GM12878 (cell line): Measurements from ENCODE around the gene CLCNKA. TPM values are rescaled to one million over a fixed set of nuclear protein-coding genes. Genes with fewer than 3 reads are reported as not detected.
"Not testable (repeated sequence)": the region's sequence is repeated elsewhere in the genome, so short reads cannot be mapped to it uniquely, and the experiment has no call there.

Experiments
- ATAC-seq: fragments of 200-7000 bp; cut with Tn5 transposase; 3 replicates; pipeline ENCODE4 v1.9.1; 2020; ENCODE audit warnings: mild to moderate bottlenecking, moderate library complexity
- BruUV-seq: library from RNA; stranded (reverse); fragments of 400-500 nt; replicated peaks from 2 replicates; lab custom pipeline; 2021; lab: Mats Ljungman, UMichigan
- CTCF ChIA-PET: fragments of 300-600 bp; sonication (Branson Sonifier 250); formaldehyde crosslinking; extraction: SDS; loops from one replicate; lab custom pipeline; 2021; ENCODE audit warnings: inconsistent platforms; lab: Yijun Ruan, JAX
- POLR2A ChIA-PET: fragments of 350-600 bp; formaldehyde crosslinking; extraction: SDS; loops from one replicate; lab custom pipeline; 2021; ENCODE audit warnings: inconsistent platforms; lab: Charles Lee
- RAD21 ChIA-PET: fragments of 300-600 bp; sonication (Branson Sonifier 250); formaldehyde crosslinking; loops from one replicate; lab custom pipeline; 2023; ENCODE audit warnings: antibody characterized with exemption; ENCODE audit not compliant: unreplicated experiment; lab: Charles Lee
- SMC1A ChIA-PET: fragments of 300-600 bp; sonication (Branson Sonifier 250); formaldehyde crosslinking; loops from one replicate; lab custom pipeline; 2023; ENCODE audit not compliant: unreplicated experiment, uncharacterized antibody; lab: Charles Lee
- DNase-seq: peaks from one replicate; pipeline ENCODE4 v3.0.0-alpha.2; 2011; ENCODE audit warnings: low read depth, low spot score
- FAIRE-seq: peaks from 3 replicates; lab custom pipeline; 2011; peaks lifted over from hg19 to GRCh38; lab: Jason Lieb, UNC
- H2AFZ ChIP-seq: 2 replicates; pipeline ENCODE4 v1.6.0; 2011; ENCODE audit warnings: low read depth, low read length, control low read depth; ENCODE audit not compliant: control insufficient read depth
- H3K27ac ChIP-seq: 2 replicates; pipeline ENCODE4 v1.5.1; 2011; ENCODE audit warnings: control low read depth; ENCODE audit not compliant: control insufficient read depth, insufficient read depth
- H3K27me3 ChIP-seq, 2 experiments: replicated peaks in 1 of 2; 2 replicates each; pipeline versions ENCODE4 v1.6.0 to v1.6.1; 2011; ENCODE audit warnings: low read length in 1 of 2; ENCODE audit not compliant: control insufficient read depth in 2 of 2, insufficient read depth in 2 of 2
- H3K36me3 ChIP-seq, 2 experiments: 2 replicates each; pipeline ENCODE4 v1.5.1; 2011; ENCODE audit warnings: low read length in 1 of 2; ENCODE audit not compliant: control insufficient read depth in 2 of 2, insufficient read depth in 2 of 2
- H3K4me1 ChIP-seq: 2 replicates; pipeline ENCODE4 v1.6.1; 2011; ENCODE audit warnings: mild to moderate bottlenecking, low read length, moderate library complexity, mixed read lengths; ENCODE audit not compliant: control insufficient read depth, insufficient read depth
- H3K4me2 ChIP-seq: 2 replicates; pipeline ENCODE4 v1.6.0; 2011; ENCODE audit warnings: control low read depth; ENCODE audit not compliant: control insufficient read depth, insufficient read depth
- H3K4me3 ChIP-seq: fragments of 200-600 bp; sonication (generic); 2 replicates; pipeline ENCODE4 v1.5.1; 2016
- H3K79me2 ChIP-seq: 2 replicates; pipeline ENCODE4 v1.6.0; 2011; ENCODE audit warnings: low read length; ENCODE audit not compliant: control insufficient read depth, insufficient read depth
- H3K9ac ChIP-seq: 2 replicates; pipeline ENCODE4 v1.8.0; 2011; ENCODE audit warnings: low read length, control low read depth, mixed read lengths; ENCODE audit not compliant: control insufficient read depth, insufficient read depth
- H3K9me3 ChIP-seq: replicated peaks from 3 replicates; pipeline ENCODE4 v1.5.1; 2011; ENCODE audit warnings: mild to moderate bottlenecking, low read length; ENCODE audit not compliant: control insufficient read depth, insufficient read depth
- H4K20me1 ChIP-seq: 2 replicates; pipeline ENCODE4 v1.6.0; 2011; ENCODE audit not compliant: control insufficient read depth, insufficient read depth
- WGBS: methylation state at CpG from one replicate; pipeline ENCODE4 v1.1.6; 2016; ENCODE audit warnings: low lambda C conversion rate; ENCODE audit not compliant: insufficient replicate concordance, insufficient coverage; ENCODE audit errors: missing lambda C conversion rate; 5-methylcytosine and 5-hydroxymethylcytosine counted together
- in situ Hi-C: fragments of 300-500 bp; cut with MboI; formaldehyde crosslinking; loops from 9 replicates; pipeline ENCODE4 v1.14.3; 2018; ENCODE audit warnings: mixed read lengths
- intact Hi-C: fragments of 100-400 bp; cut with micrococcal nuclease; formaldehyde crosslinking; loops from one replicate; pipeline ENCODE4 v1.14.2; 2022; ENCODE audit not compliant: unreplicated experiment
- polyA plus RNA-seq, 11 experiments: library from polyadenylated mRNA; depleted of rRNA in 4 of 11; unstranded in 6 of 11; stranded (reverse) in 5 of 11; fragments of >200 nt; fragmentation: Nextera tagmentation in 4 of 11; fragmentation: Illumina TruSeq in 1 of 11; extraction: Ambion mirVana in 4 of 11; extraction: Trizol in 1 of 11; gene quantifications; 1 replicate in 1 of 11; 2 replicates in 10 of 11; pipeline versions ENCODE4 v1.2.1 to v1.2.3, GENCODE V29; 2011 to 2016; ENCODE audit warnings: inconsistent platforms in 2 of 11, missing spikeins in 2 of 11, low read depth in 1 of 11
- total RNA-seq, 4 experiments: library from RNA; depleted of rRNA in 3 of 4; stranded (reverse); fragments of >200 nt in 3 of 4; fragmentation: Illumina TruSeq in 1 of 4; extraction: Trizol in 1 of 4; gene quantifications; 2 replicates each; pipeline versions ENCODE4 v1.2.1 to v1.2.3, GENCODE V29; 2013 to 2021

Gene CLCNKA
- total and polyA plus RNA-seq, 10 of the 15 experiments (the other 5 are each of a cell fraction or from before 2014, with no cell fraction given): 0.02 to 0.15 (median 0.08) TPM; not detected in 6

DNA sequence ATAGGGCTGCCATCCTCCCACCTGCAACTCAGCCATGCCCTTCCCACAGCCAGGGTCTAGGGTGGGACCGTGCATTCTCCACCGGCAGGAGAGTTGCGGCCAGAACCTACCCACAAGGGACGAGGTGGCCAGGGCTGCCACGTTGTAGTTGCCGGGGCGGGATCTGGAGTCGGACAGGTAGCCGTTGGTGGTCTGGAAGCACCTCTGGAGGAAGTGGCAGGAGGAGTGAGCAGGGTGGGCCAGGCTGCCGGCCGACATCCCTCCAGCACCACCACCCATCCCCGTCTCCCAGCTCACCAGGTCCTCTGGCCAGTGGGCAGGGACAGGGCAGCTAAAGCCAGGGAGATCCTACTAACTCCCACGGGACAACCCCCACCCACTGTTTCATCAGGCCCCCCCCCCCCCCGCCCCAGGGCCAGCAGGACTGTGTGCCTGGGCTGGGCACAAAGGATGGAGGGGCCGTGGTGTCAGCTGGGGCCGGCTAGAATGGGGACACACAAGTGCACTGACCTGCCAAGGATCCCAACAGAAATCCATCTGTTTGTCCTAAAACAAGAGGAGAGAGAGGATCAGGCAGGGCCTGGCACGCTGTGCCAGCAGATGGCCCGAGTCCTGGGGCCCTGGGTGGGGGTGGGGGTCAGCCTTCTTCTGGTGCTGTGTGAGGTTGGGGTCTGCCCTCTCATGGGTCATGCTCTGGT is 40.3 kb downstream of the CLCNKA start:
- DNase-seq, BruUV-seq, H3K4me1 ChIP-seq, CTCF ChIA-PET, H3K79me2 ChIP-seq, in situ Hi-C loops, SMC1A ChIA-PET, H3K27me3 ChIP-seq, H3K36me3 ChIP-seq, RAD21 ChIA-PET, H3K9ac ChIP-seq, H4K20me1 ChIP-seq, H3K4me2 ChIP-seq, H3K9me3 ChIP-seq, H3K4me3 ChIP-seq, POLR2A ChIA-PET, H2AFZ ChIP-seq, H3K27ac ChIP-seq, FAIRE-seq, ATAC-seq: not testable (repeated sequence)
- intact Hi-C loops: loop anchor here (1.0 kb wide), 1 partner anchor 22 kb away; no protein-coding TSS in a partner anchor
- 25% methylated on average over 15 of the region's 18 CpGs for WGBS

DNA sequence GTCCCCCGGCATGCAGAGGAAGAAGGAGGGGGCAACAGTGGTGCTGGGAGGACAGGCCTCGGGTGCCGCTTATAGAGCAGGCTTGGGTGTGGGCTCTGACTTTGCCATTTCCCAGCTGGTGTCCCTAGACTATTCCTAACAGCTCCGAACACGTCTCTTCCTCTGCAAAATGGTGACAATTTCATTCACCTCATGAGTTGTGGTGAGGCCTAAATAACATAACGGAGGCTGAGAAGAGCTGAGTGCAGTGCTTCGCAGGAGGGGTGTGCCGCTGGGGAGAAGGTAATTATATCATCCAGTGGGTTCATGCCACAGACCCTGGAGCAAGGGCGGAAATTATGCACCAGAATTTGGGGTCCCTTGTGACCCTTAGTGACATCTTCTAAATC is 40.8 kb downstream of the CLCNKA start:
- WGBS: 32% methylated on average over 9 of the region's 9 CpGs
- H3K4me3 ChIP-seq, H4K20me1 ChIP-seq, POLR2A ChIA-PET, H3K4me2 ChIP-seq, ATAC-seq, H3K9ac ChIP-seq, H3K36me3 ChIP-seq, H3K9me3 ChIP-seq, H3K27me3 ChIP-seq, DNase-seq, in situ Hi-C loops, CTCF ChIA-PET, FAIRE-seq, H3K27ac ChIP-seq, H2AFZ ChIP-seq, H3K79me2 ChIP-seq, BruUV-seq, SMC1A ChIA-PET, RAD21 ChIA-PET, H3K4me1 ChIP-seq: not testable (repeated sequence)
- intact Hi-C loops: loop anchor here (1.0 kb wide), 1 partner anchor 22 kb away; no protein-coding TSS in a partner anchor
